K562 (cell line): ENCODE results near the gene BCAS1. TPM values are rescaled to one million over a fixed set of nuclear protein-coding genes. Genes with fewer than 3 reads are reported as not detected.

Source experiments
- BCOR ChIP-seq: fragments of 450-650 bp; IDR thresholded peaks from 2 replicates; pipeline ENCODE4 v1.6.1; 2016
- IRF9 ChIP-seq: fragments of 450-650 bp; IDR thresholded peaks from 2 replicates; pipeline ENCODE4 v1.6.1; 2016; ENCODE audit warnings: missing biosample characterization, missing genetic modification characterization
- KDM1A ChIP-seq, 2 experiments: fragments of 450-650 bp; IDR thresholded peaks; 2 replicates each; pipeline ENCODE4 v1.6.1; 2016; ENCODE audit warnings: mild to moderate bottlenecking in 2 of 2
- MEF2D ChIP-seq: conservative IDR thresholded peaks from 2 replicates; pipeline ENCODE4 v1.6.1; 2016; ENCODE audit warnings: low read depth, missing genetic modification characterization, missing compliant biosample characterization
- NFE2L1 ChIP-seq: fragments of 450-650 bp; IDR thresholded peaks from 2 replicates; pipeline ENCODE4 v1.6.1; 2016; ENCODE audit warnings: missing genetic modification characterization, low read depth, mild to moderate bottlenecking, missing compliant biosample characterization, moderate library complexity, borderline replicate concordance
- PTBP1 ChIP-seq: fragments of 200-400 bp; formaldehyde crosslinking; IDR thresholded peaks from 2 replicates; pipeline ENCODE4 v1.6.1; 2017; ENCODE audit warnings: low read depth, low read length
- RBM25 ChIP-seq: fragments of 200-400 bp; formaldehyde crosslinking; IDR thresholded peaks from 2 replicates; pipeline ENCODE4 v1.6.1; 2018; ENCODE audit warnings: low read length, low read depth, moderate library complexity; ENCODE audit not compliant: severe bottlenecking
- SMAD4 ChIP-seq: fragments of 250-450 bp; sonication (Bioruptor Pico); conservative IDR thresholded peaks from 2 replicates; pipeline ENCODE4 v1.8.0; 2021; ENCODE audit warnings: inconsistent platforms, mild to moderate bottlenecking, moderate library complexity
- THRAP3 ChIP-seq: fragments of 450-650 bp; IDR thresholded peaks from 2 replicates; pipeline ENCODE4 v1.6.1; 2016; ENCODE audit warnings: mild to moderate bottlenecking, inconsistent platforms, borderline replicate concordance
- ZBTB11 ChIP-seq, 3 experiments: fragments of 200-800 bp in 1 of 3; fragments of 250-450 bp in 1 of 3; fragments of 450-650 bp in 1 of 3; sonication (Bioruptor Pico) in 1 of 3; sonication (Bioruptor generic) in 1 of 3; formaldehyde crosslinking in 1 of 3; IDR thresholded peaks; 2 replicates each; pipeline versions ENCODE4 v1.6.1 to v1.8.0; 2016 to 2022; ENCODE audit warnings: mild to moderate bottlenecking in 2 of 3, missing genetic modification characterization in 2 of 3, missing compliant biosample characterization in 1 of 3, moderate library complexity in 1 of 3
- ZNF512 ChIP-seq: IDR thresholded peaks from 2 replicates; pipeline ENCODE4 v1.6.1; 2016; ENCODE audit warnings: missing genetic modification characterization, missing compliant biosample characterization
- ZNF639 ChIP-seq, 2 experiments: fragments of 200-800 bp in 1 of 2; sonication (Bioruptor generic) in 1 of 2; sonication (generic) in 1 of 2; formaldehyde crosslinking in 1 of 2; IDR thresholded peaks in 1 of 2; conservative IDR thresholded peaks in 1 of 2; 2 replicates each; pipeline versions ENCODE4 v1.5.0 to v1.6.1; 2016 to 2020; ENCODE audit warnings: missing compliant biosample characterization in 1 of 2, missing genetic modification characterization in 1 of 2, missing genetic modification reagents in 1 of 2
- polyA plus RNA-seq, 8 experiments: library from polyadenylated mRNA; depleted of rRNA in 4 of 8; stranded (reverse) in 5 of 8; unstranded in 3 of 8; fragments of >200 nt; fragmentation: Nextera tagmentation in 2 of 8; fragmentation: Illumina TruSeq in 1 of 8; extraction: Ambion mirVana in 2 of 8; extraction: Trizol in 1 of 8; gene quantifications; 2 replicates each; pipeline versions ENCODE4 v1.2.1 to v1.2.3, GENCODE V29; 2011 to 2014; ENCODE audit warnings: inconsistent platforms in 1 of 8, missing spikeins in 1 of 8
- total RNA-seq, 7 experiments: library from RNA; depleted of rRNA in 6 of 7; stranded (reverse); fragments of >200 nt in 6 of 7; fragmentation: Illumina TruSeq in 2 of 7; extraction: Trizol in 2 of 7; gene quantifications; 2 replicates each; pipeline versions ENCODE4 v1.2.1 to v1.2.3, GENCODE V29; 2011 to 2021; ENCODE audit warnings: low replicate concordance in 1 of 7

BCAS1 gene
- total and polyA plus RNA-seq, 9 of the 15 experiments (the other 6 are each of a cell fraction or from before 2014, with no cell fraction given) = 0.18 to 2.3 (median 0.93) TPM

- no peak for TF ChIP-seq ZNF512
- TF ChIP-seq SMAD4 (CRISPR knock-in tag) = no peak
- TF ChIP-seq NFE2L1 (tag) = no peak
- TF ChIP-seq KDM1A (IDR thresholded peaks at IDR 0.05) = peak in 1 of 2 experiments; percentile 47; a peak in 2 of 4 replicates
- TF ChIP-seq BCOR = peak; percentile 70; the same call in 1 of the 2 replicates
- no peak for TF ChIP-seq THRAP3
- no peak for TF ChIP-seq MEF2D (tag)
- TF ChIP-seq ZBTB11 (CRISPR knock-in tag; IDR thresholded peaks at IDR 0.05) = peak in 1 of 3 experiments; percentile 86; a peak in 2 of 6 replicates
- TF ChIP-seq IRF9 (tag) = no peak
- TF ChIP-seq ZNF639 (CRISPR knock-in tag; conservative IDR thresholded peaks at IDR 0.05 in 1 of 2, IDR thresholded peaks at IDR 0.05 in 1 of 2) = no peak
- TF ChIP-seq RBM25 = peak; percentile 90
- TF ChIP-seq PTBP1 = no peak
Observed at GRCh38 chr20:54070187-54070987, at the start of gene BCAS1 (continued).
